GM21526 (cell line): ENCODE measurements around the gene LIPG.

Source experiments
- ATAC-seq: cut with Tn5 transposase; IDR thresholded peaks from one replicate; pipeline ENCODE4 v1.9.1; 2021; ENCODE audit warnings: moderate library complexity; ENCODE audit not compliant: unreplicated experiment, low FRiP score

Gene LIPG

DNA sequence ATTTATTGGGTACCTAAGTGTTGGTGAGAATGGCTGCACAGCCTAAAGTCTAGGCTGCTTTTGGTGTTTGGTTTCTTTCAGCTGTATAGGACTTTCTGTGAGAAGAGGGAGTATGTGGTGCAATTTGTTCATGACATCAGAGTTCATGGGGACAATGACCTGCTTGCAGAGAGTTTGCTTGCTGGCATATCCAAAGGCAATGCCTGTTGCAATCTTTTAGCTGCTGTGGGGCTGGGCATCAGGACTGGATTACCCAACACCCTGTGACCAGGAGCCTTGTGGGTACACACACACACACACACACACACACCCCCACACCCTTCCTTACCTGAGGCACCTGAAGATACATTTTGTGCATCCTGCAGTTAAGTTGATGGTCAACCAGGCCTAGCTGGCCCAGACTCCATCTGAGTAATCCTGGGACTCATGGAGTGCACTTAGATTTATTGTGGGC is 68.4 kb downstream of the LIPG start:
- no peak for ATAC-seq

DNA sequence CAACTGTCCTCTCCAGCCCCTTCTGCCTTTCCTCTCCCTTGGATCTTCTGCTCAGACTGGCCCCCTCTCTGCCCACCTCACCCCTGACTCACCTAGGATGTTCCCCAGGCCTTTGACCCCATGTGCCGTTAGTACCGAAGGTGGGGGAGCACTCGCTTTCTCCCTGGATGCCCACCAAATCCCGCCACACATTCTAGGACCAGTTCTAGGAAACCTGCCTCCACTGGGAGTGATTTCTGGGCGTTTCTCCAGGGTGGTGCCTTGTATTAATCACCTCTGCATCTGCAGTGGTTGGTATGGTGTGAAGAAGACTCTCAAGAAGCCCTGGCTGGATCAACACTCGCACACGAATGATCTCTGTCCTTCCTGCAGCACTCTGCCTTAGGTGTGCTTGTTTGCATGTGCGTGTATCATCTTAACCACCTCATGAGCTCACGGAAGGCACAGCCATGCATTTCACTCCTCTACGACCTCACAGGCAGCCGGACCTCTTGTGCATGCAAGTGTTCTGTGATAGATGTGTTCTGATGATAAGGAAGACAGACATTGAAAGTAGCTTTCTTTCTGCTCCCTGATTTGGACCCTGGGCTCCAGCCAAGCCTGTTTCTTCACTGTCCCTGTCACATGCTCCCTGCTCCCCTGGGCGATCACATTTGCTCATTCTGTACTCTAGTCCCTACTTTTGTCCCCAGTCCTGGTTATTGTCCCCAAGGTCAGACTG is 69.4 kb downstream of the LIPG start:
- ATAC-seq = no peak

DNA sequence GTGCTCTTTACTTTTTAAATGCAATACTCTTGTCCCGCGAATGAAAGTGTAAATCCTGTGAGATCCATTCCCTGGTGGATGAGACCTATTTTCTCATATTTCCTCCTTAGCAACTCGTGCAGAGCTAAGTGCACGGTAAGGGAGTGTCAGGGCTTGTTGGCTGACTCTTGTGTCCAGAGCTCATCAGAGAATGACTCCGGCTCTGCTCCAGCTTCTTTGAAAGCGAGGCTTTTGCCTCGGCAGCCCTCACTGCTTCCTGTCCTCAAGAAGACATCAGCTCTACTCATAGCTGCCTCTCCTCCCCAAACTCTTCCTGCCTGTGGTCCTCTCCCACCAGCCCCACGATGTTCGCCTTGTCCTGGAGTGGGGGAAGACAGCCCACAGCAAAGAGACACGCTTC is 70.7 kb downstream of the LIPG start:
- no peak for ATAC-seq

DNA sequence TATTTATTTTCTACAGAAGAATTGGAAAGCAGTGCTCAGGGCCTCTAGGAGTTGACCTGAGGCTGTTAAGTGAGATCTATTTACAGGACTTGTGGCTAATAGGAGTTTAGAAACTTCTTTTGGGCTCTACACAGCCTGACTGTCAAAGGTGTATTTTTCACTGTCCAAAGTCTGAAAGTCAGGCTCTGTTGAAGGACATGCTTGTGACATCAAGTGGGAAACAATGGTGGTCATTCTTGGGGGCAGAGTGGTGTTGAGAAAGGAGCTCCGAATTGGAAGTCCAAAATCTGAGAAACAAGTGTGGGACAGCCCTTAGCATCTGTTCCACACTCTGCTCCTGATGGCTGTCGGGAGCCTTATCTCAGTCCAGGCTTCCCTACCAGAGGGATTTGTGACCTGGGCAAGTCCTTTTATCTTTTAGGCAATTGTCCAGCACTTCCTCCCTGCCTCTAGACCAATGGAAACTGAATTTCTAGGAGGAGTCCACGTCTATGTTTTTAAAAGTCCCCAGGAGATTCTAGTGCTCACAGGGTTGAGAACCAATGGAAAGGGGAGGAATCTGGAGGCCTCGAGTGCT is 76.4 kb downstream of the LIPG start:
- ATAC-seq = no peak

DNA sequence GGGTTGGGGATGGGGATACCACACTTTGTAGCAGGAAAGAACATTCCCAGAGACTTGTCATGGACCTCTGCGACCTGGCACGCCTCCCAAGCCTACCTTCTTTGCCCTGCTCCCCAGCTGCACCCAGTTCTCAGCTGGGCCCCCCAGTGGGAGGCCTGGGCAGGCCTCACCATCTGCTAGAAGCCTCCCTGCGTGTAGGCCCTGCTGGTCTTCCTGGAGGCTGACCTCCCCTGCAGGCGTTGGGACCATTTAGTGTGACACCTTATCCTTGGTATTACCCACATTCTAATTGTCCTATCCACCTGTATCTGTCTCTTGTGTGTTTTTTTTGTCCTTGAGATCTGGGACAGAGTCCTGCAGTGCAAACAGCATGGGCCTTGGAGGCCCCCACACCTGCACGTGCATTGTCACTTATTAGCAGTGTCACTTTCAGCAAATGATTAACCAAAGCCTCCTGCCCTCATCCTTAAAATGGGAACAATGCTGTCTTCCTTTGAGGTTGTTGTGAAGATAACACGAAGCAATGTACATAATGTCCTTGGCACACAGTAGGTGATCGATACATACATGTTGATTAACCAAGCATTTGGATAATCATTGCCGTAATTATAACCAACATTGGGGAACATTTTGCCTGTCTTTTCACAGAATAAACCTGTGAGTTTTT is 77.2 kb downstream of the LIPG start:
- ATAC-seq = no peak

DNA sequence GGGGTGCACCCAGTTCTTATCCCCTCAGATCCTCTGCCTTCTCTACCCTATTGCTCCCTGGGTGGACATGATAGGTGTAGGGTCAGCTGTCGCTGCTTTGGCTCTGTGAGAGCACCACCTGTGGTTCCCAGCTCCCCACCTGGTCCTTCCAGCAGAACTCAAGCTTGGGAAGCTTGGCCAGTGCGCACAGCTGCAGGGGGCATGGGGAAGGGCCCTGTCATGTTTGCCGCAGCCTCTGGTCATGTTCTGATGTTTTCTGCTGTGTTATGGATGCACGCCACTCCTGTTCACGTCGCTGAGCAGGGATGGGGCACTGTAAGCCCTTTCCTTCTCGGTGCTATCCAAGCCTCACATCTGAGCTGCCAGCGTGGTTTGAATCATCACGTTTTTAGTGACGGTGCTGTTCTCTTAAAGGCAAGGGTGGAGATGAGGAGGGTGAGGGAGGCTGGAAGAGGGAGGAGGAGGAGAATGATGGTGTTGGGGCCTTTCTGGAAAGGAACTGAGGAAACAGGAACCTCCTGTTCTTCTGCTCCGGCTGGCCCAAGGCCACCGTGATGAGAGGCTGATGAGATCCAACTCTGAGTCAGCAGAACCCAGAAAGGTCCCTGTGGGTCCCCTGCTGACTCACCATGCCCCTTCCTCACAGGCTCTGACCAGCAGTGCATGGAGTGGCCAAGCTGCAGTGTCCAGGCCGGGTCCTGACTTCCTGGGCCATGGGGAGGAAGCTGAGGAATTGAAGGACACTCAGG is 78.0 kb downstream of the LIPG start:
- no peak for ATAC-seq

DNA sequence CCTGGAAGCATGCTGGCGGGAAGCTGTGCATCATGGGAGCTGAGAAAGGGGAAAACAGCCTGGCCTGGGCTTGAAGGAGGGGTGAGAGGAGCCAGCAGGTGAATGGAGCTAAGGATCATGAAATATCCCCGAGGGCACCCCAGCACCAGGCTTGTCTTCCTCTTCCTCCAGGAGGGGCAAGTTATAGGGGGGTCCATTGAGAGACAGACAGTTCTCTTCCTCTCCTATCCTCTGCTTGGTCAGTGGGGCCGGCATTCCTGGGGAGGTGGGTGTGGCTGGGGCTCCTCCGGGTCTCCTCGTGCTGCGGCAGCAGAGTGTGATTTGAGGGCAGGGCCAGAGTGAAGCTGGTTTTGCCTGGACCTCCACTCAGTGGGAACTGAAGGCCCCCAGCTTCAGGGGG is 78.9 kb downstream of the LIPG start:
- ATAC-seq = no peak

DNA sequence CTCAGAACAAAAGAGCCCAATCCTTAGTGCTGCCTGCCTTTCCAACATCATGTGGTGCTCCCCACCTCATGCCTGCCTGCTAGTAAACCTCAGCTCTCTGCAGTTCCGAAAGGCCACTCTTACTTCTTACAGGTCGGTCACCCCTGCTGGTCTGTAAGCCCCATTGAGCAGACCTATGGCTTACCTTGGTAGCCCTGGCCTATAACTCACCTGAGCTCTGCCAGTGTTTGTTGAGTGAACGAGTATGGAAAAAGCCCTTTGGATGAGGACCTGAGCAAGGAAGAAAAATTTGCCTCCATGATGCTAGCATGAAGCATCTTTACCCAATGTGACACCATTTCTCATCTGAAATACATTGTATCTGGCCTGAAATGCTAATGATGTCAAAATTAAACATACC is 83.3 kb downstream of the LIPG start:
- ATAC-seq = no peak

DNA sequence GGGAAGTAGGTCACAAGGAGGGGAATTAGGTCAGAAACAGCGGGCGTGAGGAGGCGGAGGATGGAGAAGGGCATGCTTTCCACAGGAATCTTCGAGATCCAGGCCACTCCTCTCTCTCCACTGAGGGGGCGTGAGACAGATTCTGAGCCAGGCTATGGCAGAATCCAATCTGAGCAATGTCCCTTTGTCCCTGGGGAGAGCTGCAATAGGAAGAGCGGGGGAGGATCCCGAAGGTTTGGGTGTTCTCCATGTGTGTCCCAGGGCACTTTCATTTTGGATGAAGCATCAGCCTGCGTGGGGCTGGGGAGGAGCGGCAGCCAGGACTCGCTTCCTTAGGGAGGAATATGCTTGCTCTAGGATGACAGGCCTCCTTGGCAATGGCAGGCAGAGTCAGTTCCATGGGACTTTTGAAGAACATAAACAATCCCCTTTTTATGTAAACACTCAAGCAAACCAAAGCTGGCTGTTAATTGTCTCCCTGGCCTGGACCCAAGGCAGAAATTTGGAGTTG is 84.0 kb downstream of the LIPG start:
- ATAC-seq = no peak

DNA sequence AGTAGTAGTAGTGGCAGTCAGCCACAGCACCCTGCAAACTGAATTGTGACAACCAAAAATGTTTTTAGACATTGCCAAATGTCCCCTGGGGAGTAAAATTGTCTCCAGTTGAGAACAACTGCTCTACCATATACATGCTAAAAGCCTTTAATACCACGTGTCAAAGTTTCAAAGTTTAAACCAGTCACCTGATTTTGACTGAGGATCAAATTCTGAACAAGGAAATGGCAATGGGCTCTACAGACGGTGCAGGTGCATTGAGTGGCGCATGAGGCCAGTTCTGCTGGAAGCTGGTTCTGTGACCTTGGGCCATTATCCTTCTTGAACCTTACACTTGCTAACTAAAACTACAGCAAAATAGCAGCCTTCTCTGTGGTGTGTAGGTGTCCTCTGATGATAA is 85.0 kb downstream of the LIPG start:
- no peak for ATAC-seq

DNA sequence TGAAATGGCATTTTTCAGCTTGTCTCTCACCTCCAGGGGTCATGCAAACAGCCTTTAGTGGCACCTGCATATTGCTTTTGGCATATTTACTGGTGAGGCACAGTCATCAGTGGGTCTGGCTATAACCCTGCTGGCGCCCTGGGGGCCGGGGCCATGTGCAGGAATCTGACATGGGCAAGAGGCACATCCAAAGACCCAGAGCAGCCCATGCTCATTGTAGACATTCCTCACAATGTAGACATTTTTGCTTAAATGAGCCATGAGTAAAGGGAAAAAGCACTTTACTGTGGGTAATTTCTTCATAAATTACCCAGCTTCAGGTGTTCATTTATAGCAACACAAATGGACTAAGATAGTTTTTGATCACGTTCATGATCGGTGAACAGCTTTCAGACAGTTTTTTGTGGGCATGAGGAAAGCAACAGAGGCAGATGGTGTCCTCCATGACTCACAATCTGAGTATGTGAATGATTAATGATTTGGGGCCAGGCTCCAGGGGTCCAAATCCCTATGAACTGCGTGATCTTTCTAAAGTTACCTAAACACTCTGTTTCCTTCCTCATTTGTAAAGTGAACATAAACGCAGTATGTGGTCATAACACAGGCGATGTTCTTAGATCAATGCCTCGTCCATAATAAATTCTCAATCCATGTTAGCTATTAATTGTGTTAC is 85.8 kb downstream of the LIPG start:
- no peak for ATAC-seq

DNA sequence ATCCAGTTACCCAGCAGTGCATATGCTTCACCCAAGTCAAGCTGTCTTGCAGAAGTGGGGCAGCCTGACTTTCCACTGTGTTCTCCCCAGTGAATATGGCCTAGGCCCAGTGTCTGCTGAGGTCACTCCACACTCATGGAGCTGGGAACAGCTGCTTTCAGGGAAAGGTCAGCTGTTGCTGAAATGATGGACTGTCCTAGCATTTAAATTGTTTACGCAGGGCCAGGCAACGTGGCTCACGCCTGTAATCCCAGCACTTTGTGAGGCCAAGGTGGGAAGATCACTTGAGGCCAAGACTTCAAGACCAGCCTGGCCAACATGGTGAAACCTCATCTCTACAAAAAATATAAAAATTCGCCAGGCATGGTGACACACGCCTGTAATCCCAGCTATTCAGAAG is 86.5 kb downstream of the LIPG start:
- ATAC-seq = no peak
